IMR-90 (cell line): ENCODE results near the gene TMEM141.

Experiments
- POLR2A ChIP-seq: IDR thresholded peaks from 2 replicates; pipeline ENCODE4 v1.6.1; 2012; ENCODE audit warnings: mild to moderate bottlenecking, low read depth, low read length
- SMC3 ChIP-seq: fragments of 150-350 bp; IDR thresholded peaks from 2 replicates; pipeline ENCODE4 v1.6.1; 2016; ENCODE audit warnings: low read depth, mild to moderate bottlenecking, antibody characterized with exemption, low read length, moderate library complexity
- TF ChIP-seq, protein P1 (sequence below): conservative IDR thresholded peaks from 2 replicates; pipeline ENCODE4 v1.5.1; 2012; ENCODE audit warnings: mild to moderate bottlenecking, low read depth, low read length, improper control_type of control experiment

DNA sequence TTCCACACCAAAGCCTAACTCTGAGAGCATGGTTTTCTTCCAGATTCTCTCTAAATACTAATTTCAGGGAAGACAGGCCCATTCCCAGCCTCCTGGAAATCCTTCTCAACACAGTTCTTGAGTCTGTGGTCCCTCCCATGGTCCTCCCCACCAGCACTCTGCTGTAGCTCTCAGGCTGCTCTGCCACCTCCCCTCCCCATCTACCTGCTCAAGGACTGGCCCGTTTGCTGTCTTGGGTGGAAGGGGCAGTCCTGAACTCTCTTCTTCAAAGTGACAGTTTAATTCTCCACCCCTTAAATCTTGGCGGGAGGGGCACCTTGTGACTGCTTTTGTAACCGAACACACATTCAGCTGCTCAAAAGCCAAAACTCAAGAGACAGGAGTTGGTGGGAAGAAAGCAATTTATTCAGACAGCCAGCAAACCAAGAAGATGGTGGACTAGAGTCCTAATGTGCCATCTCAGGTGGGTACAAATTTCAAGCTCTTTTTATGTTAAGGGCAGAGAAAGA is 19.2 kb upstream of the TMEM141 start:
- TF ChIP-seq SMC3 = no peak
- TF ChIP-seq, protein P1, sequence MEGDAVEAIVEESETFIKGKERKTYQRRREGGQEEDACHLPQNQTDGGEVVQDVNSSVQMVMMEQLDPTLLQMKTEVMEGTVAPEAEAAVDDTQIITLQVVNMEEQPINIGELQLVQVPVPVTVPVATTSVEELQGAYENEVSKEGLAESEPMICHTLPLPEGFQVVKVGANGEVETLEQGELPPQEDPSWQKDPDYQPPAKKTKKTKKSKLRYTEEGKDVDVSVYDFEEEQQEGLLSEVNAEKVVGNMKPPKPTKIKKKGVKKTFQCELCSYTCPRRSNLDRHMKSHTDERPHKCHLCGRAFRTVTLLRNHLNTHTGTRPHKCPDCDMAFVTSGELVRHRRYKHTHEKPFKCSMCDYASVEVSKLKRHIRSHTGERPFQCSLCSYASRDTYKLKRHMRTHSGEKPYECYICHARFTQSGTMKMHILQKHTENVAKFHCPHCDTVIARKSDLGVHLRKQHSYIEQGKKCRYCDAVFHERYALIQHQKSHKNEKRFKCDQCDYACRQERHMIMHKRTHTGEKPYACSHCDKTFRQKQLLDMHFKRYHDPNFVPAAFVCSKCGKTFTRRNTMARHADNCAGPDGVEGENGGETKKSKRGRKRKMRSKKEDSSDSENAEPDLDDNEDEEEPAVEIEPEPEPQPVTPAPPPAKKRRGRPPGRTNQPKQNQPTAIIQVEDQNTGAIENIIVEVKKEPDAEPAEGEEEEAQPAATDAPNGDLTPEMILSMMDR = no peak
- no peak for TF ChIP-seq POLR2A
